ENCODE measurements around the gene CTRB2.
"Not testable (repeated sequence)": the region's sequence is repeated elsewhere in the genome, so short reads cannot be mapped to it uniquely, and the experiment has no call there.

The CTRB2 gene

DNA sequence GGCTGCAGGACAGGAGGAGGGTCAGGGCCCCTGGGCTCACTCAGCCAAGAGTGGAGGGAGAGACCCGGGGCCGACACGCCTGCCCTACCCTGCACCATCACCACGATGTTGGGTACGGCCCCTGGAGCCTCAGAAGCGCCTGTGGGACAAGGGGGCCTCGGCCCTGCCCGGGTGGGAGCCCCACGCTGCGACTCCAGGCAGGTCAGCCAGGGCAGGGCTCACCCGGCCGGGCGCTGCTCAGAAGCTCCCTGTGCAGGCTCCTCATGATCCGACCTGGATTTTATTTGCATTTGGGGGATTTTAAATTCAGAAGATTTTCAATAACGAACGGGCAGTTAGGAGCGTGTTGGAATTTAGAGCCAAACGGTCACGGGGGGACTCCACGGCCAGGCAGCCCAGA is 2.1 kb downstream of the CTRB2 start:
- not testable (repeated sequence) for DNase-seq (ENCODE audit: low spot score)

DNA sequence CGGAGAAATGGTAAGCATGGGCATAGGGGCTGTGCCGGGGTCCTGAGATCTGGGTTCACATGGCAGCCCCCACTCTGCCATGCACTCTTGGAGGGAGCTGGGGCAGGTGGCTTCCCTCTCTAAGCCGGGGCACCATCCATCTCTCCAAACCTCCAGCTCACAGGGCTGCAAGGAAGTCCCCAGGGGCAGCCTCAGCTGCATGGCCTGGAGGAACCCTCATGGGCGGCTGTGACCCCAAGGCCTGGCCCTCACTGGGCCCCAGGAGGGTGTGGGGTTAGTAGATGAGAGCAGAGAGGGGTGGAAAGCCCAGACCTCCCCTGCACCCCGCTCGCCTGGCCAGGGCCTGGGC is 2.6 kb downstream of the CTRB2 start:
- DNase-seq (ENCODE audit: low spot score): no peak

DNA sequence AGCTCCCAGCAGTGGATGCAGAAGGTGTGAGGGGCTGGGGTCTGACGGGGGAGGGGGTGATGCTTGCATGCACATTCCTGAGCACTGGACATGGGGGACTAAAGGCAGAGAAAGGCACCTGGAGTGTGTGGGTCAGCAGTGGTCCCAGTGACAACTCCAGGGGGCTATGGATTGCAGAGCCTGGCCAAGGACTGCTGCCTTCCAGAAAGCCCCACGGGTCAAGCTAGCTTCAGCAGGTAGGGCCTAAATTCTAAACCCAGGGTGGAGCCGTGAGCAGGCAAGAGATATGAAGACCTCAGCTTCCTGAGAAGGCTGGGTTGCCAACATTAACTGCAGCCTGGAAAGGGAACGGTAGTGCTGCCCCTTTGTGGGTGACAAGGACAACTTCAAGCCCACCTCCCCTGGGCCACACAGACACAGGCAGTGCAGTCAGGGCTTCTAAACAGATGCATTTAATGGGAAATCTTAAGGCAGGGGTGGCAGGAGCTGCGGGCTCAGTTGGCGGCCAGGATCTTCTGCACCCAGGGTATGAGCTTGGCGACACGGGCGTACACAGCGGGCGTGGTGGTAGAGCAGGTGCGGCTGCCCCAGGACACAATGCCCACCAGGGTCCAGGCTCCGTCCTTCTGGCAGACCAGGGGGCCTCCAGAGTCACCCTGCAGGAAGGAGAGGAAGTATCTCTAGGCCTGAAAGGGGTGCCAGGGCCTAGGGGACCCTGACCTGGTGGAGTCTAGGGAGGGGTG is 3.1 kb downstream of the CTRB2 start:
- no peak for DNase-seq (ENCODE audit: low spot score)

DNA sequence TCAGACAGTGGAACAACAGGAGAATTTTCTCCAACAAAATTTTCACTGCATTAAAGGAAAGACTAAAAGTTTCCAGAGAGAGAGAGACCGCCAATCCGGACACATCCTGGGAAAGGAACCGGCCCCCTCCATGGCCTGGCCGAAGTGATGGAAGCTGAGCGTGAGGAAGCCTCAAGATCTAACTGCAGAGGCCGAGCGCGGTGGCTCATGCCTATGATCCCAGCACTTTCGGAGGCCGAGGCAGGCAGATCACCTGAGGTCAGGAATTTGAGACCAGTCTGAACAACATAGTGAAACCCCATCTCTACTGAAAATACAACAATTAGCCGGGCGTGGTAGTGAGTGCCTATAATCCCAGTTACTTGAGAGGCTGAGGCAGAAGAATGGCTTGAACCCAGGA is 3.9 kb downstream of the CTRB2 start:
- DNase-seq (ENCODE audit: low spot score): no peak

- DNase-seq (ENCODE audit: low spot score): no peak
Observed at GRCh38 chr16:75202069-75202590, 4.8 kb downstream of the CTRB2 start.

- no peak for DNase-seq (ENCODE audit: low spot score)
Observed at GRCh38 chr16:75198135-75198600, 8.8 kb downstream of the CTRB2 start.

GRCh38 chr16:75197522-75198134 is 9.3 kb downstream of the CTRB2 start:
- DNase-seq (ENCODE audit: low spot score): no peak

DNA sequence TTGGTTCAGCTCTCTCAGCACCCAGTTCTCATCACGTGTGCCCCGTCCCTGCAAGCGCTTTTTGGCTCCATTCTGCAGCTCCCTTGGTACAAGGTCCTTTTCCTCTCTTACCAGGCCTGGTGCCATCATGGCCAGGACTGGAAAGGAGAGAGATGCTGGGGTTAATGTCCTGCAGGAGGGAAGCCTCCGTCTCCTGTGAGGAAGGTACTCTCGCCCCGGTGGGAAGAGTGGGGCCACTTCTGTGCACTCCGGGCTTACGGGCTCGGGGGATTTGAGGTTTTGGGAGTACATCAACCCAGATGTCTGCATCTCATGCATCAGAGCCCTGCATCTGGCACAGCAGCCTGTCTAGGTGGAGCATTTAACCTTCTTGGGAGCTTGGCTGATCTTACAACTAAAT is 10.1 kb downstream of the CTRB2 start:
- no peak for DNase-seq (ENCODE audit: low spot score)

DNA sequence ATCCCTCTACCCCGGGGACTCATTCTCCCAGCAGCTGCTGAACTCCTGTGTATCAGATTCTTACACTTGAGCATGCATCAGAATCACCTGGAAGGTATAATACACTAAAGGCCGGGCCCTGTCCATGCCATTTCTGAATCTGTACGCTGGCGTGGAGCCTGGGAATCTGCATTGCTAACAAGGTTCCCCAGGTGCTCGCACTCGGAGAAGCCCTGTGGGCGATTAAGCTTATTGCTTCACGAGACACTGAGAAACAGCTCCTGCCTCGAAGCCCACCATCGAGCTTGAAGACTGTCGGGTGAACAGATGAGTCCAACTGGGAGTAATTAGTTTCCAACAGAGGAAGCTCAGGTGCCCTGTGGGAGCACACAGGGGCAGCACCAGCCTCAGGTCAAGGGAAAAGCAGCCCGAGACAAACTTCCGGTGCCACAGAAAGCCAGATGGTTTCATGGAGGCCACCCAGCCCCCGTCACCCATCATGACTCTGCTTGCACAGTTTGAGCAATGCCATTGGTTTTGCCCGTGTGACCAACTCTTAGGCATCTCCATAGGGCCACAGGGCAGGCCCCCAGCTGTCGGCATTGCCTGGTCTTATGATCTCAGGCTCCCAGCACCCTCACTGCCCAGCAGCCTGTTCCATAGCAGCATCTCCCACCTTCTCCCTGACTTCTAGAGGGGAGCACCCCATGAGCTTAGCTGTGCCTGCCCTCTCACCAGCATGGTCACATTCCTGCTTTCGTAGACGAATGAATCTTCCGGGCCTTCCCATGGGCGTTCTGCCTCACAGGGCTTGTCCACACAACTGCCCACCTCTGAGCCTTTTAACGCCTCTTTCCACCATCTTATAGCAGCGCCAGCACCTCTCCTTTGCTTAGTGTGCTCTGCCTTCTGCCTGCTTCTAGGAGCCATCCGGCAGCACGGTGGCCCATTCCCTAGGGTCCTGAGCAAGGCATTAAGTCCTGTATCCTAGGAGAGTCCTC is 10.9 kb downstream of the CTRB2 start:
- DNase-seq (ENCODE audit: low spot score): no peak

DNA sequence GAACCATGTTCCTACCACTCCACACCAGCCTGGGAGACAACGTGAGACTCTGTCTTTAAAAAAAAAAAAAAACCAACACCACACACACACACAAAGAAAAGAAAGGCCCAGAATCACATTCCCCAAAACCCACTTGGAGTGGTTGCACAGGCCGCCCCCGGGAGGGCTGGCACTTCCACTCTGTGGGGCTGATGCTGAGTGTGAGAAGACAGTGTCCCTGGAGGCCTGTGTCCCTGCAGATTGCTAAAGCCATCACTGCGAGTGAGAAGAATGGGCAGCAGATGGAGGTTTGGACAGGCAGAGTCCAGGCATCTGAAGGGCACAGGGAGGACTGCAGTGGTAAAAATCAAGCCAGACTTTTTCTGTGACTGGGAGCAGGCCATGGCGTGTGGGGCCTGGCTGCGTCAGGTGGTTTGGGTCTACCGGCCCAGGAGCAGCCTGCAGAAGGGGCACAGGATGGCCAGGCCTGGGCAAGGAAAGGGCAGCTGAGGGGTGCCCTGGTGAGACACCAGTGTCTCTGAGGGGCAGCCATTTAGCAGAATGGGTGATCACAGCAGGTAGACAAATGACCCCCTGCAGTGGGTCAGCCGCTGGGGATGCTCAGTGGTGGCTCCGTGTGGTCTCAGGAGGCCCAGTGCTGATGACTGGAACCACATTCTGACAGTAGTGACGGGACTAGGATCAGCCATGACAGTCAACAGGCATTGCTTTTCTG is 13.1 kb downstream of the CTRB2 start:
- DNase-seq (ENCODE audit: low spot score): no peak

DNA sequence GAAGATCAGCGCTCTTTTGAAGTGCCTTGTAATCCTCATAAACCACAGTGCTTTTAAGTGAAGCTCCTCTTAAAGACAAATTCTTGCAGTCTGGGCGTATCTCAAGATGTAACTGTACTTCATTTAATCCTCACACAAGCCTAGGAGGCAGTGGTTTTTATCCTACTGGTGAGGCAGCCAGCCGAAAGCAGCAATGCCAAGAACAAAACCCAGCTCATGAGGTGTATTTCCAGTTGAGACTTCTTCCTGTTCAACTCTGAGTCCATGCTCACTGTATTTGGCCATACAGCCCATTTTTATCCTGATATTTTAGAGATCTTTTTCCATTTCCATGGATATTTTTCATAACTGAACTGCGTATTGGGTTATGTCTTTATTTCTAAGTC is 13.7 kb downstream of the CTRB2 start:
- DNase-seq (ENCODE audit: low spot score): no peak

- DNase-seq (ENCODE audit: low spot score): no peak
Observed at GRCh38 chr16:75192606-75193264, 14.2 kb downstream of the CTRB2 start.

DNA sequence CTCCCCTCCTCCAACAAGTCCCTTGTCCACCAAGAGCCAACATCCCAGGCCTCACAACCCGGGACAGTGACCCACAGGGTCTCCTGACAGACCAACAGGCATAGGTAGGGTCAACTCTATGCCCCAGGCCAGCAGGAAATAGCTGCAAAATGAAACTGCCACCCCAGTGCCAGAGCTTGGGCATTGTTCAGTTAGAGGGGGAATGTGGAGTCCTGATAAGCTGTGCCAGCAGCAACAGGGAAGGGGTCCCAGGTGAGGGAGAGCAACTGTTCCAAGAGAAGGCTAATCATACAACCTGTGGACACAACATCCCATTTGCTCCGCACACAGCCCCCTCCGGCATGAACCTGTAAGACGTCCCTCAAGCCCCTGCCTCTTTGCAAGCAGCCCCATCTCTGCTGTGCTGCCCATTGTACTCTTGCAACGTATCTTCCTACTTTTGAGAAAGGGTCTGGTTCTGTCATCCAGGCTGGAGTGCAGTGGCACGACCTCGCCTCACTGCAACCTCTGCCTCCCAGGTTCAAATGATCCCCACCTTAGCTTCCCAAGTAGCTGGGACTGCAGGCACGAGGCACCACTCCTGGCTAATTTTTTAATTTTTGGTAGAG is 17.2 kb downstream of the CTRB2 start:
- no peak for DNase-seq (ENCODE audit: low spot score)

GRCh38 chr16:75188832-75189477 is 18.0 kb downstream of the CTRB2 start:
- no peak for DNase-seq (ENCODE audit: low spot score)

- DNase-seq (ENCODE audit: low spot score): no peak
Observed at GRCh38 chr16:75181630-75182029, 25.3 kb downstream of the CTRB2 start.

GRCh38 chr16:75179208-75179607 is 27.8 kb downstream of the CTRB2 start:
- DNase-seq (ENCODE audit: low spot score): no peak

DNA sequence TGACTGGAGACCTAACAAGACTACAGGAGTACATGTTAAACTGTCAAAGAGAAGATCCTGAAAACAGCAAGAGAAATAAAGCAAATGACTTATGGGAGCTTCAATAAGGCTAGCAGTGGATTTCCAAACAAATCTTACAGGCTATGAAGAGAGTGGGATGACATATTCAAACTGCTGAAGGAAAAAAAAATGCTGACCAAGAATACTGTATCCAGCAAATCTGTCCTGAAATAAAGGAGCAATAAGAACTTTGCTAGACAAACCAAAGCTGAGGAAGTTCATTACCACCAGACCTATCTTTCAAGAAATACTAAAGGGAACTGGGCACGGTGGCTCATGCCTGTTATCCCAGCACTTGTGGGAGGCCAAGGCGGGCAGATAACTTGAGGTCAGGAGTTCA is 30.0 kb downstream of the CTRB2 start:
- DNase-seq (ENCODE audit: low spot score): no peak

- DNase-seq (ENCODE audit: low spot score): no peak
Observed at GRCh38 chr16:75175074-75175473, 31.9 kb downstream of the CTRB2 start.

- no peak for DNase-seq (ENCODE audit: low spot score)
Observed at GRCh38 chr16:75172578-75172977, 34.4 kb downstream of the CTRB2 start.

DNA sequence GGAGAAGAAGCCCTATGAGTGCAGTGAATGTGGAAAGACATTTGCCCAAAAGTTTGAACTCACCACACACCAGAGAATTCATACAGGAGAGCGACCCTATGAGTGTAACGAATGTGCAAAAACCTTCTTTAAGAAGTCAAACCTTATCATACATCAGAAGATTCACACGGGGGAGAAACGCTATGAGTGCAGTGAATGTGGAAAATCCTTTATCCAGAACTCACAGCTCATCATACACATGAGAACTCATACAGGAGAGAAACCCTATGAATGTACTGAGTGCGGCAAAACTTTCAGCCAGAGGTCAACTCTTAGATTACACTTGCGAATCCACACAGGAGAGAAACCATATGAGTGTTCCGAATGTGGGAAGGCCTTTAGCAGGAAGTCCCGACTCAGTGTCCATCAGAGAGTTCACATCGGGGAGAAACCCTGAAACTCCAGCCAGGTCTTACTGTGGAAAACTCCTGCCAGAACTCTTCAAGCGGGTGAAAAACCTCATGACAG is 37.0 kb downstream of the CTRB2 start:
- DNase-seq (ENCODE audit: low spot score): no peak
